Thyroid gland (tissue), 4 donors: ENCODE results near the gene CAMK1D.

Experiments
- POLR2A ChIP-seq, 2 donors: fragments of 450-650 bp; IDR thresholded peaks; one replicate each; pipeline ENCODE4 v1.6.1; 2017; ENCODE audit warnings: antibody characterized with exemption in 2 of 2, mild to moderate bottlenecking in 2 of 2, moderate library complexity in 1 of 2
- TF ChIP-seq, protein P1 (sequence below), 6 experiments: fragments of 200-600 bp in 3 of 6; fragments of 450-650 bp in 3 of 6; sonication (generic) in 3 of 6; IDR thresholded peaks; one replicate each; pipeline ENCODE4 v1.5.1; 2016 to 2019; ENCODE audit warnings: antibody characterized with exemption in 6 of 6, mild to moderate bottlenecking in 2 of 6, inconsistent platforms in 1 of 6, moderate library complexity in 1 of 6

DNA sequence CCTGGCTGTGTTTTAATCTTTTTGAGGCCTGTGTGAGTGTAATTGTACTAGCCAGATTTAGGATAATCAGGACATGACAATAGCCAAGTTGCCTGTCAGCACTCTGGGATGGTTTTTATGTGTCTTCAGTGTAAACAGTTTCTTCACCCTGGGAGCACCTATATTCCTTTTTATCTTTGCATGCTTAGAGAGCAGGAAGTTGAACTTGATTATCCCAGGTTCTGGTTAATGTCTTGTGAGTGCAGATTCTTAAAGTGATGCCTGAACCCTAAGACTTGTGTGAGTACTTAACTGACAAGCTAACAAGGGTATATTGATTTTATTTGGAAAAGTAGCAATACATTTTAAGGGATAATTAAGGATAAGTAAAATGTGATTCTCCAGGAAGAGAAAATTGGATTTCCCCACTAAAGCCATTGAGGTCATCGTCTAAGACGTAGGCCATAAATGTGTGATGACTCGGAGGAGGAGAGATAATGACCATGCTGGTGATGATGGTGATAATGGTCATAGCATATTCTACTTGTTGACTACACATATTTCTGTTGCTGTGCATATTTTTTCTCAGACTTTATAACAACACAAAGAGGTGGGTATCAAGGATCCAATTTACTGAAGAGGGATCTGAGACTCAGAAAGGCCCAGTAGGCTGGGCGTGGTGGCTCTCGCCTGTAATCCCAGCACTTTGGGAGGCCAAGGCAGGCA lies 234.7 kb downstream of the CAMK1D start:
- TF ChIP-seq, protein P1, sequence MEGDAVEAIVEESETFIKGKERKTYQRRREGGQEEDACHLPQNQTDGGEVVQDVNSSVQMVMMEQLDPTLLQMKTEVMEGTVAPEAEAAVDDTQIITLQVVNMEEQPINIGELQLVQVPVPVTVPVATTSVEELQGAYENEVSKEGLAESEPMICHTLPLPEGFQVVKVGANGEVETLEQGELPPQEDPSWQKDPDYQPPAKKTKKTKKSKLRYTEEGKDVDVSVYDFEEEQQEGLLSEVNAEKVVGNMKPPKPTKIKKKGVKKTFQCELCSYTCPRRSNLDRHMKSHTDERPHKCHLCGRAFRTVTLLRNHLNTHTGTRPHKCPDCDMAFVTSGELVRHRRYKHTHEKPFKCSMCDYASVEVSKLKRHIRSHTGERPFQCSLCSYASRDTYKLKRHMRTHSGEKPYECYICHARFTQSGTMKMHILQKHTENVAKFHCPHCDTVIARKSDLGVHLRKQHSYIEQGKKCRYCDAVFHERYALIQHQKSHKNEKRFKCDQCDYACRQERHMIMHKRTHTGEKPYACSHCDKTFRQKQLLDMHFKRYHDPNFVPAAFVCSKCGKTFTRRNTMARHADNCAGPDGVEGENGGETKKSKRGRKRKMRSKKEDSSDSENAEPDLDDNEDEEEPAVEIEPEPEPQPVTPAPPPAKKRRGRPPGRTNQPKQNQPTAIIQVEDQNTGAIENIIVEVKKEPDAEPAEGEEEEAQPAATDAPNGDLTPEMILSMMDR (IDR thresholded peaks at IDR 0.05): no peak
- TF ChIP-seq POLR2A (IDR thresholded peaks at IDR 0.05): no peak
